ENCODE data around the gene LDLRAD3. TPM values are rescaled to one million over a fixed set of nuclear protein-coding genes. Genes with fewer than 3 reads are reported as not detected.

LDLRAD3 gene
- total RNA-seq, 1 experiment from 2014 or later: not detected

- no peaks in the 10 kb centered on the region for H3K9me3 ChIP-seq (ENCODE audit: low read length)
- no peak overlapping the region for H3K27ac ChIP-seq (ENCODE audit: low read length)
- no peak overlapping the region for H3K4me3 ChIP-seq (ENCODE audit: low read length)
- no peaks in the 10 kb centered on the region for H3K27me3 ChIP-seq (ENCODE audit: low read length)
- no peaks in the 10 kb centered on the region for H3K36me3 ChIP-seq (ENCODE audit: insufficient read depth, low read length)
- H3K4me2 ChIP-seq (ENCODE audit: low read depth, low read length, poor library complexity, severe bottlenecking): no peak overlapping the region
- H3K9me2 ChIP-seq (replicated peaks; ENCODE audit: insufficient read depth, low read length): no peaks in the 10 kb centered on the region
- no peak overlapping the region for H2AFZ ChIP-seq (ENCODE audit: low read length)
- H3K79me2 ChIP-seq (ENCODE audit: low read length): no peaks in the 10 kb centered on the region
- no peak for DNase-seq
- H3K4me1 ChIP-seq (ENCODE audit: low read length): peaks cover 29% of the 10 kb centered on the region
- H3K9ac ChIP-seq (ENCODE audit: low read length): no peak overlapping the region
- H4K20me1 ChIP-seq (ENCODE audit: insufficient read depth, low read depth, low read length): no peaks in the 10 kb centered on the region
Observed at GRCh38 chr11:36077368-36077767, 133.5 kb downstream of the LDLRAD3 start.

GRCh38 chr11:36077886-36078685 lies 134.2 kb downstream of the LDLRAD3 start:
- H3K27ac ChIP-seq (ENCODE audit: low read length): no peak overlapping the region
- H3K79me2 ChIP-seq (ENCODE audit: low read length): no peaks in the 10 kb centered on the region
- H3K4me3 ChIP-seq (ENCODE audit: low read length): no peak overlapping the region
- H3K4me1 ChIP-seq (ENCODE audit: low read length): peaks cover 29% of the 10 kb centered on the region
- no peaks in the 10 kb centered on the region for H3K36me3 ChIP-seq (ENCODE audit: insufficient read depth, low read length)
- H3K9me2 ChIP-seq (replicated peaks; ENCODE audit: insufficient read depth, low read length): no peaks in the 10 kb centered on the region
- no peak overlapping the region for H3K9ac ChIP-seq (ENCODE audit: low read length)
- no peaks in the 10 kb centered on the region for H3K27me3 ChIP-seq (ENCODE audit: low read length)
- H3K9me3 ChIP-seq (ENCODE audit: low read length): no peaks in the 10 kb centered on the region
- DNase-seq: no peak
- H4K20me1 ChIP-seq (ENCODE audit: insufficient read depth, low read depth, low read length): no peaks in the 10 kb centered on the region
- H2AFZ ChIP-seq (ENCODE audit: low read length): no peak overlapping the region
- no peak overlapping the region for H3K4me2 ChIP-seq (ENCODE audit: low read depth, low read length, poor library complexity, severe bottlenecking)

- no peaks in the 10 kb centered on the region for H3K9me2 ChIP-seq (replicated peaks; ENCODE audit: insufficient read depth, low read length)
- no peak overlapping the region for H3K4me3 ChIP-seq (ENCODE audit: low read length)
- H3K4me1 ChIP-seq (ENCODE audit: low read length): peaks cover 23% of the 10 kb centered on the region
- H3K9ac ChIP-seq (ENCODE audit: low read length): no peak overlapping the region
- H3K27ac ChIP-seq (ENCODE audit: low read length): no peak overlapping the region
- no peaks in the 10 kb centered on the region for H3K9me3 ChIP-seq (ENCODE audit: low read length)
- no peaks in the 10 kb centered on the region for H4K20me1 ChIP-seq (ENCODE audit: insufficient read depth, low read depth, low read length)
- H3K79me2 ChIP-seq (ENCODE audit: low read length): no peaks in the 10 kb centered on the region
- no peak overlapping the region for H2AFZ ChIP-seq (ENCODE audit: low read length)
- DNase-seq: no peak
- H3K36me3 ChIP-seq (ENCODE audit: insufficient read depth, low read length): no peaks in the 10 kb centered on the region
- no peak overlapping the region for H3K4me2 ChIP-seq (ENCODE audit: low read depth, low read length, poor library complexity, severe bottlenecking)
- no peaks in the 10 kb centered on the region for H3K27me3 ChIP-seq (ENCODE audit: low read length)
Observed at GRCh38 chr11:36078686-36079055, 134.8 kb downstream of the LDLRAD3 start.

- Histone ChIP-seq H2AFZ (ENCODE audit: low read length) (no peak overlapping the region), H3K27ac (ENCODE audit: low read length) (no peak overlapping the region), H3K9me2 (replicated peaks; ENCODE audit: insufficient read depth, low read length) (no peaks in the 10 kb centered on the region), H3K36me3 (ENCODE audit: insufficient read depth, low read length) (no peaks in the 10 kb centered on the region), H4K20me1 (ENCODE audit: insufficient read depth, low read depth, low read length) (no peaks in the 10 kb centered on the region), H3K4me3 (ENCODE audit: low read length) (no peak overlapping the region), H3K27me3 (ENCODE audit: low read length) (no peaks in the 10 kb centered on the region), H3K9me3 (ENCODE audit: low read length) (no peaks in the 10 kb centered on the region), H3K9ac (ENCODE audit: low read length) (no peak overlapping the region), H3K4me2 (ENCODE audit: low read depth, low read length, poor library complexity, severe bottlenecking) (no peak overlapping the region), H3K79me2 (ENCODE audit: low read length) (no peaks in the 10 kb centered on the region), H3K4me1 (ENCODE audit: low read length) (peaks cover 16% of the 10 kb centered on the region)
- DNase-seq: no peak
Observed at GRCh38 chr11:36079878-36080675, 136.2 kb downstream of the LDLRAD3 start.

- Histone ChIP-seq H3K4me1 (ENCODE audit: low read length) (peaks cover 10% of the 10 kb centered on the region), H3K27me3 (ENCODE audit: low read length) (no peaks in the 10 kb centered on the region), H3K9me2 (replicated peaks; ENCODE audit: insufficient read depth, low read length) (no peaks in the 10 kb centered on the region), H3K4me3 (ENCODE audit: low read length) (no peak overlapping the region), H3K36me3 (ENCODE audit: insufficient read depth, low read length) (no peaks in the 10 kb centered on the region), H3K9ac (ENCODE audit: low read length) (no peak overlapping the region), H3K79me2 (ENCODE audit: low read length) (no peaks in the 10 kb centered on the region), H3K4me2 (ENCODE audit: low read depth, low read length, poor library complexity, severe bottlenecking) (no peak overlapping the region), H3K9me3 (ENCODE audit: low read length) (no peaks in the 10 kb centered on the region), H4K20me1 (ENCODE audit: insufficient read depth, low read depth, low read length) (no peaks in the 10 kb centered on the region), H2AFZ (ENCODE audit: low read length) (no peak overlapping the region), H3K27ac (ENCODE audit: low read length) (no peak overlapping the region)
- peak; percentile 36 for DNase-seq
Observed at GRCh38 chr11:36081274-36081945, 137.5 kb downstream of the LDLRAD3 start.

- Histone ChIP-seq H3K9me3 (ENCODE audit: low read length) (no peaks in the 10 kb centered on the region), H3K36me3 (ENCODE audit: insufficient read depth, low read length) (no peaks in the 10 kb centered on the region)
- DNase-seq: no peak
Observed at GRCh38 chr11:36086366-36086765, 142.5 kb downstream of the LDLRAD3 start.

GRCh38 chr11:36088266-36088972 lies 144.6 kb downstream of the LDLRAD3 start:
- no peaks in the 10 kb centered on the region for H3K36me3 ChIP-seq (ENCODE audit: insufficient read depth, low read length)
- H3K79me2 ChIP-seq (ENCODE audit: low read length): no peaks in the 10 kb centered on the region
- H3K4me3 ChIP-seq (ENCODE audit: low read length): no peak overlapping the region
- H3K27me3 ChIP-seq (ENCODE audit: low read length): no peaks in the 10 kb centered on the region
- peak; percentile 37 for DNase-seq
- no peaks in the 10 kb centered on the region for H3K9me3 ChIP-seq (ENCODE audit: low read length)
- no peak overlapping the region for H3K9ac ChIP-seq (ENCODE audit: low read length)
- H2AFZ ChIP-seq (ENCODE audit: low read length): no peak overlapping the region
- H3K4me1 ChIP-seq (ENCODE audit: low read length): no peaks in the 10 kb centered on the region
- H4K20me1 ChIP-seq (ENCODE audit: insufficient read depth, low read depth, low read length): no peaks in the 10 kb centered on the region
- no peaks in the 10 kb centered on the region for H3K9me2 ChIP-seq (replicated peaks; ENCODE audit: insufficient read depth, low read length)
- H3K27ac ChIP-seq (ENCODE audit: low read length): no peak overlapping the region
- no peak overlapping the region for H3K4me2 ChIP-seq (ENCODE audit: low read depth, low read length, poor library complexity, severe bottlenecking)

More at GRCh38 chr11:36086366-36086765, 142.5 kb downstream of the LDLRAD3 start:
- Histone ChIP-seq H3K9ac (ENCODE audit: low read length) (no peak overlapping the region), H2AFZ (ENCODE audit: low read length) (no peak overlapping the region), H3K27ac (ENCODE audit: low read length) (no peak overlapping the region), H3K9me2 (replicated peaks; ENCODE audit: insufficient read depth, low read length) (no peaks in the 10 kb centered on the region), H3K79me2 (ENCODE audit: low read length) (no peaks in the 10 kb centered on the region), H3K27me3 (ENCODE audit: low read length) (no peaks in the 10 kb centered on the region), H3K4me2 (ENCODE audit: low read depth, low read length, poor library complexity, severe bottlenecking) (no peak overlapping the region), H4K20me1 (ENCODE audit: insufficient read depth, low read depth, low read length) (no peaks in the 10 kb centered on the region), H3K4me1 (ENCODE audit: low read length) (no peaks in the 10 kb centered on the region), H3K4me3 (ENCODE audit: low read length) (no peak overlapping the region)

All from Karpas-422 (cell line).